Parathyroid adenoma (tissue), 2 donors: ENCODE measurements around the gene GPS1.

Source experiments
- H2AFZ ChIP-seq: fragments of 300-600 bp; sonication (generic); one replicate; pipeline ENCODE4 v1.7.0; 2017; ENCODE audit warnings: antibody characterized with exemption, mild to moderate bottlenecking
- H3K27ac ChIP-seq: fragments of 300-600 bp; sonication (generic); one replicate; pipeline ENCODE4 v1.7.0; 2017
- H3K27me3 ChIP-seq: fragments of 300-600 bp; sonication (generic); one replicate; pipeline ENCODE4 v1.7.0; 2017; ENCODE audit warnings: low read length; ENCODE audit not compliant: control insufficient read depth, insufficient read depth
- H3K36me3 ChIP-seq: fragments of 300-600 bp; sonication (generic); one replicate; pipeline ENCODE4 v1.7.0; 2017; ENCODE audit warnings: low read length; ENCODE audit not compliant: control insufficient read depth, insufficient read depth
- H3K4me1 ChIP-seq: fragments of 300-600 bp; sonication (generic); one replicate; pipeline ENCODE4 v1.7.0; 2017; ENCODE audit warnings: control low read depth
- H3K4me2 ChIP-seq: fragments of 300-600 bp; sonication (generic); one replicate; pipeline ENCODE4 v1.7.0; 2017; ENCODE audit warnings: low read length
- H3K4me3 ChIP-seq: fragments of 300-600 bp; sonication (generic); one replicate; pipeline ENCODE4 v1.7.0; 2017; ENCODE audit warnings: low read depth, low read length
- H3K79me2 ChIP-seq: fragments of 300-600 bp; sonication (generic); one replicate; pipeline ENCODE4 v1.7.0; 2017; ENCODE audit warnings: control low read depth
- H3K9ac ChIP-seq: fragments of 300-600 bp; sonication (generic); one replicate; pipeline ENCODE4 v1.7.0; 2017; ENCODE audit warnings: mild to moderate bottlenecking
- H3K9me3 ChIP-seq: fragments of 300-600 bp; sonication (generic); one replicate; pipeline ENCODE4 v1.7.0; 2017; ENCODE audit warnings: low read length; ENCODE audit not compliant: control insufficient read depth
- CTCF ChIP-seq: fragments of 300-600 bp; sonication (generic); IDR thresholded peaks from one replicate; pipeline ENCODE4 v1.7.0; 2017; ENCODE audit warnings: antibody characterized with exemption, mild to moderate bottlenecking
- donor health status: primary hyperparathyroidism.

The GPS1 gene

GRCh38 chr17:82012261-82012639 lies 39.4 kb upstream of the GPS1 start:
- no peaks in the 10 kb centered on the region for H3K4me1 ChIP-seq

GRCh38 chr17:82012640-82013295 lies 38.9 kb upstream of the GPS1 start:
- no peaks in the 10 kb centered on the region for H3K36me3 ChIP-seq
- H2AFZ ChIP-seq, result no peak overlapping the region
- no peaks in the 10 kb centered on the region for H3K27me3 ChIP-seq
- H3K9ac ChIP-seq, result no peak overlapping the region
- H3K4me1 ChIP-seq, result no peaks in the 10 kb centered on the region
- H3K4me3 ChIP-seq, result no peak overlapping the region
- TF ChIP-seq CTCF, result no peak
- no peak overlapping the region for H3K4me2 ChIP-seq
- no peaks in the 10 kb centered on the region for H3K79me2 ChIP-seq
- no peaks in the 10 kb centered on the region for H3K9me3 ChIP-seq
- H3K27ac ChIP-seq, result no peak overlapping the region

More at GRCh38 chr17:82012261-82012639, 39.4 kb upstream of the GPS1 start:
- no peak overlapping the region for H3K27ac ChIP-seq
- H3K9ac ChIP-seq, result no peak overlapping the region
- no peak for TF ChIP-seq CTCF
- no peak overlapping the region for H3K4me3 ChIP-seq
- no peaks in the 10 kb centered on the region for H3K27me3 ChIP-seq
- H2AFZ ChIP-seq, result no peak overlapping the region
- H3K36me3 ChIP-seq, result no peaks in the 10 kb centered on the region
- H3K4me2 ChIP-seq, result no peak overlapping the region
- H3K79me2 ChIP-seq, result no peaks in the 10 kb centered on the region
- no peaks in the 10 kb centered on the region for H3K9me3 ChIP-seq

- H3K36me3 ChIP-seq, result no peaks in the 10 kb centered on the region
- H3K9ac ChIP-seq, result no peak overlapping the region
- no peak overlapping the region for H3K27ac ChIP-seq
- H2AFZ ChIP-seq, result no peak overlapping the region
- no peaks in the 10 kb centered on the region for H3K27me3 ChIP-seq
- no peak overlapping the region for H3K4me2 ChIP-seq
- no peaks in the 10 kb centered on the region for H3K4me1 ChIP-seq
- no peaks in the 10 kb centered on the region for H3K79me2 ChIP-seq
- TF ChIP-seq CTCF, result no peak
- no peak overlapping the region for H3K4me3 ChIP-seq
- no peaks in the 10 kb centered on the region for H3K9me3 ChIP-seq
These were observed 38.4 kb upstream of the GPS1 start for GRCh38 chr17:82013341-82013740.

- no peak overlapping the region for H2AFZ ChIP-seq
- H3K4me3 ChIP-seq, result no peak overlapping the region
- H3K27me3 ChIP-seq, result no peaks in the 10 kb centered on the region
- TF ChIP-seq CTCF, result no peak
- H3K4me1 ChIP-seq, result no peaks in the 10 kb centered on the region
- no peak overlapping the region for H3K9ac ChIP-seq
- no peaks in the 10 kb centered on the region for H3K9me3 ChIP-seq
- no peak overlapping the region for H3K4me2 ChIP-seq
- H3K27ac ChIP-seq, result no peak overlapping the region
- no peaks in the 10 kb centered on the region for H3K36me3 ChIP-seq
- no peaks in the 10 kb centered on the region for H3K79me2 ChIP-seq
These were observed 37.9 kb upstream of the GPS1 start for GRCh38 chr17:82013772-82014321.

- no peak overlapping the region for H3K4me3 ChIP-seq
- no peaks in the 10 kb centered on the region for H3K27me3 ChIP-seq
- H3K79me2 ChIP-seq, result no peaks in the 10 kb centered on the region
- no peak overlapping the region for H3K9ac ChIP-seq
- H3K36me3 ChIP-seq, result no peaks in the 10 kb centered on the region
- H3K27ac ChIP-seq, result no peak overlapping the region
- no peaks in the 10 kb centered on the region for H3K4me1 ChIP-seq
- H3K4me2 ChIP-seq, result no peak overlapping the region
- H3K9me3 ChIP-seq, result no peaks in the 10 kb centered on the region
- no peak overlapping the region for H2AFZ ChIP-seq
- TF ChIP-seq CTCF, result no peak
These were observed 37.3 kb upstream of the GPS1 start for GRCh38 chr17:82014432-82014831.
